HG02885 (cell line): Measurements from ENCODE around the gene TNP1.

Experiments used
- ATAC-seq: cut with Tn5 transposase; IDR thresholded peaks from one replicate; pipeline ENCODE4 v1.9.1; 2021; ENCODE audit warnings: mild to moderate bottlenecking; ENCODE audit not compliant: unreplicated experiment, poor library complexity

Gene TNP1

DNA sequence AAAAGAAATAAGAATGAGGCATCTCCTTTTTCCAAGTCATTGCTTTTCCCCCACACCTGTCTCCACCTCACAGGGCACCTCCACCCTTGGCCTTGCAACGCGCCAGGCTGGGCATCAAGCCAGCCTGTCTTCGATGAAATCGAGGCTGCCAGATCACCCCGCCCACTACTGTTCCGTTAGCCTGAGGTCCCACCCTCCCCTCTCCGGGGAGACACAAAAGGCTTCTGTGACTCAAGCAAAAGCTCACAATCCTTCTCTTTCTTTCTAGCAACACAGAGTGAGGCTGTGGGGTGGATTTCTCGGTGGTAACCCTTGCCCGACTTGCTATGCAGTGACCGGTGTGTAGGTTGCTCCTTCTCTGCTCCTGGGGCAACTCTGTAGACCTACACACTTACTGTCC is 9.9 kb downstream of the TNP1 start:
- ATAC-seq = no peak

DNA sequence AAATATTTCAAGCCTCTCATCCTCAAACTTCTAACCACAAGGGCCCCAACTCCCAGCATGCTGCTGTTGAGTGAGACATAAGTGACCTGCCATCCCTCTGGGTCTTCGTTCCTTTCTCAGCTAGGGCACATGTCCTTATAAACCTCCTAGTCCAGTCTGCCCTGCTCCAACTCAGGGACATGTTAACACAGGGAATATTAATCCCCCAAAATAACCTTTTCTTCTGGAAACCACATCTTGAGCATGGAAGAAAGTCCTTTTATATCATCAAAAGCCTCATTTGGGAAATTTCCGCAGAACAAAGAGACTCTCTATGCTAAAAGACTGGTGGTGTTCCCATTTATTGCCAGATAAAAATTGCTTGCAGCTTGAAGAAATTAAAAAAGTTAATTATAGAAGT is 14.4 kb downstream of the TNP1 start:
- no peak for ATAC-seq

DNA sequence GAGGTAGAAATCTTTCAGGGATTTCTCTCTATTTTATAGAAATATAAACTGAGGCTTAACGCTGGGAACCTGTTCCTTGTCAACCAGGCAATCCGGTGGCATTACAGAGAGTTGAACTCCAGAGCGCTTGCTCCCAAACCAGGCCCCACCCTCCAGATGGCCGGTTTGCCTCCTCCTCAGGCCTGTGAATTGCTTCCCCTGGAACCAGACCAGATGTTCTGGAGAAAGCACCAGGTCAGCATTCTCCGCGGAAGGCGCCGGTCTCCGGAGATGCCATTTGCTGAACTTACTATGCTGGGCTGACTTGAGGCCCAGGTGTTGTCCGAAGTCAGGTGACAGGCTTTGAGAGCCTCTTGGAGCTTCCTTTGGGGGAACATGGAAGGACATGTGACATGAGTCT is 17.2 kb downstream of the TNP1 start:
- no peak for ATAC-seq

DNA sequence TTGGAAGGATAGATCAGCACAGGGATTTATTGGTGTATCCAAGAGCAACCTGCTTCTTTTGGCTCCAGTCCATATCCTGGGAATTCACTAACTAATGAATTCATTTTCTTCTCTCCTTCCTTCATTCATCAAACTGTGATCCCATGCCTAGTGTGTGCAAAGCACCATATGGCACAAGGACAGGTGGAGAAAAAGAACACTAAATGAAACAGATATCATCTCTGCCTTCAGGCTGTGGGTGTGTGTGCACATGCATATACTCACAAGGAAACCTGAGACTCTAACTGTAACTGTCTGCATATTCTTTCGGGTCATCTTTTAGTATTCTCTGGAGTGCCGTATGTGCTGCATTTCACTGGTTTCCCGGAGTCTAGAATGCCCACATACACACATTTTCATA is 20.2 kb downstream of the TNP1 start:
- ATAC-seq = no peak

DNA sequence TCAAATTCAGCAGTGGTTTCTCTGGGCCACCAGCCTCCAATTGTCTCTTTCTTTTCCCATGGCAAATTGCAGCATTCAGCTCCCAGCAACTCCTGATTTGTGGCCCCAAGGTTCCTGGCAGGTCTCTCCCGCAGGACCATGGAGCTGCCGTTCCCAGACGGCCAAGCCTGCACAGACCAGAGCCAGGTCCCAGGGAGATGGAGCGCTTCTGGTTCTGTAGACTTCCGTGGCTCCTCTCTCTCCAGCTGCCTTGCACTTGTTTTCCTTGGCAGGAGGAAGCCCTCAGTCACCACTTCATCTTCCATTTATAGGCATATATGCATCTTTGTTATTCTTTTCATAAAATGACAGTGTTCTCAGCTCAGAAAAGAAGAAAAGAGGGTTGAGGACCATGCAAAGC is 21.7 kb downstream of the TNP1 start:
- no peak for ATAC-seq

DNA sequence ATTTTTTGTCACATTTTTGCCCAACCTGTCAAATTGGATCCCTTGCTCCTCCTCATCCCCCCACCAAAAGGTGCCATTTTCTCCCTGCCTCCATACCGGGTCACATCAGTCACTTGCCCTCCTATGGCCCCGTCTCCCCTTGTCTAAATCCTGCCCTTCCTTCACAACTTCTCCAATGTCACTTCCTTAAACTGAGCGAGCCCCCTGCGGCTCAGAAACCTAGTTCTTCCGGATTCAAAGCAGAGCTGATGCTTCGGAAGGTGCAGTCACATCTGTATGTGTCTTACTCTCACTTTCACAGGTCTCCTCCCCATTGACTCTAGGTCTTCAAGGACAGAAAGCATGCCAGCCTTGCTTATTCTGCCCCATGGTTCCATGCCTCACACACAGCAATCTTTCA is 22.1 kb downstream of the TNP1 start:
- ATAC-seq = no peak

DNA sequence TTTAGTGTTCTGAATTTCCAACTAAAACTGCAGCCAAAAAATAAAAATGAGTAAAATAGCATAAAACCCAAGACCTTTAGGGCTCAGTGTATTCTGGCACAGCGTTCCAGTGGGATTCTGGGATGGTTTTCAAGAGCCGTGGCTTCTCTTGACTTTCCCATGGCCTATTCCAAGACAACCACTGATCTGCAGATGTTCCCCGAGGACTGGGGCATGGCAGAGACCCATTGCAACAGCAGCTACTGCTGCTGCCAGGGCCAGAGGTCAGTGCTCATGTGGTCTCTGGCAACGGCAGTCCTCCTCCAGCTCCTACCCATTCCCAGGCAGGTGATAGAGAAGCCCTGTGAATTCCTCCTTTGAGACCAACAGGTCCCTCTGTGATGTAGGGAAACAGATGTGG is 26.8 kb downstream of the TNP1 start:
- ATAC-seq = no peak

DNA sequence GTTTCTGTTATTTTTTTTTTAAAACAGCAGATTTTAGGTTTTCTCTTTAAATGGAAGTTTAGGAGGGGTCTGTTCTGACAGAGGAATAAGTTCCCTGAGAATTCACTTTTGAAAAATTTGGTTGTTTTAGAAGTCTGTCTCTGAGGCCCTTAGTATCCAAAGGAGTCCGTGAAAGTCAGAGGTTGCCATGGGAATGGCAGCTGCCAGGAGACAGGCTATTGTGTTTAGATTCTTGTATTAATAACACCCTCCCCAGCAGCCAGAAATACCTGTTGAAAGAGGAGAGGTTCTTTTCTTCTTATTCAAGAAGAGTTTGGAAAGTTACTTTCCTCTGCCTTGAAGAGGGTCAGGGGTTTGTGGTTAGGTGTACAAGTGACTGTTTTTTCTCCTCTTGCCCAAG is 29.5 kb downstream of the TNP1 start:
- no peak for ATAC-seq

DNA sequence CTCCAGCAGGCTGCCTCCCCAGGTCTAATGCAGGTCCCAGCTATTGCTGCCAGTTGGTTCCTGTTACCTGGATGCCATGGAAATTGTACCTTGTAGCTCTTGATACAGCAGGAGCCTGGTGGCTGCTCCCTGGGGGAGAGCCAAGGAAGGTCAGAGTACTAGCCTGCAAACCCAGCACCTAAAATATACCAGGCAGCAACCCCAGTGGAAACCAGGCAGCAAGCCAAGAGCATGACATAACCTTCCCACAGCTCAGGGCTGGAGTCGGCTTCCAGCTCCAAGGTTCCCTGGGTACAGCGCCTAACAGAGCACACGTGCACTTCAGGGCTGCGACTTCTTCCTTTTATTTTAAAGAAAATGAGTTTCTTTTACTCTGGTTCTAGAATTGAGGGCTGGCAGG is 30.3 kb downstream of the TNP1 start:
- ATAC-seq = no peak

DNA sequence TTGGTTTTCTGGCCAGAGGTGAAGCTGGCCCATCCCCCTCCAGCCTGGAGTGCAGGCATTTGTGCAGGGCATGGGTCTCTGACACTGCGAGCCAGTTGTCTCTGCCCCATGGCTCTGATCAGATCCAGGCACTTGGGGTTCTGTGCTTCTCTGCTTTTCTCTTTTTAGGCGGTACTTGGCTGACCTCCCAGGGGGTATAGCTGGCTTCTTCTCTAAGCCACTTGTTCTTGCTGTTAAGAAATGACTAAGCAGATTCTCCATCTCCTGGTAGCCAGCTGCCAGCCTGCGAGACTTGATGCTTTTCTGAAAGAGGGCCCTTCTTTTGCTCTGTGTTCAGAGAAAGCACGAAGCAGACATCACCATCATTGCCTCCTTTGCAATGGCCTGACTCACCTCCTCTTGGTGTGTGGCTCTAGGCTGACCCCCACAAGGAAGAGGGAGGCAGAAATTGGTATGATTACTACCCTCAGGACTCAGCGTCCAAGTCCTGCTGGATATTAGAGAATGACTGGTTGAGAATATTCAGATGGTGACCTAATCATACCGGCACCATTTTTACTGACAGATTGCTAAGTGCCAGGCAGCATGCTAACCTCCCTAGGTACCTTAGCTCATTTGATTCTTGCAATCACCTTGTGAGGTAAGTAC is 32.7 kb downstream of the TNP1 start:
- no peak for ATAC-seq

DNA sequence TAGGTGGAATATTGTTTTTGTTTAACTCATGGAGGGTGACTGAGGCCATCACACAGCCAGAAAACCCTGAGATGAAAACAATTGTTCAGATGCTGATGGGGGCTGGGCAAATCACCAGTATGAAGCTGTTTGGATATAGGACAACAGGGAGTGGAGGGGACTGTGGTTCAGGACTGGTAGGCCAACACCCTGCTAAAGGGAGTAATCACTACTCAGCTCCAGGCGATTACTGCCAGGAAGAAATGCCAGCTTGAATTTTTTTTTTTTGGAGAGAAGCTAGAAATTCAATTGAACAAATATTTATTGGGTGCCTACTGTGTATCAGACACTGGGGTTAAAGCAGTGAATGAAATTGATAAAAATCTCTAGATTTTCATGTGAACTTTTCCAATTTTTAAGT is 37.4 kb downstream of the TNP1 start:
- ATAC-seq = no peak

DNA sequence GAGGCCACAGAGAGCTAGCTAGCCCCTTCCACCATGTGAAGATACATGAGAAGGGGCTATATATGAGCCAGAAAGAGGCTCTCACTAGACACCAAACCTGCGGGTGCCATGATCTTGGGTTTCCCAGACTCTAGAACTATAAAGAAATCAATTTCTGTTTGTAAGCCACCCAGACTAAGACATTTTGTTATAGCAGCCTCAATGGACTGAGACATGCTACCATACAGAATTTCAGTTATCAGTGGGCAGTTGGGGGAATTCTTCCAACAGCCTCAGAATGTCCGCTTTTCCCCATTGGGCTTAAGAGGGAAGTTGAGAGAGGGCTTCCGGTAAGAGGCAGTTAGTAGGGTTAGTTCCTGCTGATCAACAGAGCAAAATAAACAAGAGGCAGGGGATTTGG is 39.2 kb downstream of the TNP1 start:
- ATAC-seq = no peak

DNA sequence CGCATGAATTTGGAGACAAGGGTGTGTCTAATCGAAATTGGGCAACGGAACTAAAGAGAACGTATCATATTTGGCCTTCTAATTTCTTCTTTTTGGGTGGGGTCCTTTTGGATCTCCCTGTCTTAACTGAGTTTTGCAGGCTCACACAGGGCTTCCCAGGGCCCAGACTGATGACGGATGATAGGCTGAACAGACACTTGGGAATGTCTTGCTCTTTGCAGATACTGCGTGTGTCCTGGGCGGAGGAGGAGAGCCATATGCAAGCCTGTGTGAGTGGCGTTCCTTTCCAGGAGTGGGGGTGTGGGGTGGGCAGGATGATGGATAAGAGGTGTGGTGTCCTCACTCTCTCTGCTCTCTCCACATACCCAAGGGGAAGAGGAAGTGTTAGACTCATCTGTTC is 40.1 kb downstream of the TNP1 start:
- no peak for ATAC-seq

DNA sequence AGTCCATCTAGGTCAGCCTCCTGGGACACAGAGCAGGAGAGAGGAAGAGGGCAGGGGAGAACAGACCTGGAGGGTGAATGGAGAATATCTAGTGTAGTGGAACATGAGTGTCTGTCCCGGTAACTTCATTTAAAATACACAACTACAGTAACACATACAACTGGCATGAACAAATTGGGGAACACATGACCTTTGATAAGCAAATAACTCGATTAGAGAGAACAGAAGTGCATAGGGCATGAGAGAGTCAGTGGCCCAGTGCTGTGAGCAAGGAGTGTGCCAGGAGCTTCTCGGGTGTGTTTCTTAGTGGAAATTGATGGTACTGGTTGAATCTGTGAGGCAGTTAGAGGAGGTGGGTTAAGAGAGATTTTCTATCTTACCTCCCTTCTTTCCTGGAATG is 40.8 kb downstream of the TNP1 start:
- no peak for ATAC-seq

DNA sequence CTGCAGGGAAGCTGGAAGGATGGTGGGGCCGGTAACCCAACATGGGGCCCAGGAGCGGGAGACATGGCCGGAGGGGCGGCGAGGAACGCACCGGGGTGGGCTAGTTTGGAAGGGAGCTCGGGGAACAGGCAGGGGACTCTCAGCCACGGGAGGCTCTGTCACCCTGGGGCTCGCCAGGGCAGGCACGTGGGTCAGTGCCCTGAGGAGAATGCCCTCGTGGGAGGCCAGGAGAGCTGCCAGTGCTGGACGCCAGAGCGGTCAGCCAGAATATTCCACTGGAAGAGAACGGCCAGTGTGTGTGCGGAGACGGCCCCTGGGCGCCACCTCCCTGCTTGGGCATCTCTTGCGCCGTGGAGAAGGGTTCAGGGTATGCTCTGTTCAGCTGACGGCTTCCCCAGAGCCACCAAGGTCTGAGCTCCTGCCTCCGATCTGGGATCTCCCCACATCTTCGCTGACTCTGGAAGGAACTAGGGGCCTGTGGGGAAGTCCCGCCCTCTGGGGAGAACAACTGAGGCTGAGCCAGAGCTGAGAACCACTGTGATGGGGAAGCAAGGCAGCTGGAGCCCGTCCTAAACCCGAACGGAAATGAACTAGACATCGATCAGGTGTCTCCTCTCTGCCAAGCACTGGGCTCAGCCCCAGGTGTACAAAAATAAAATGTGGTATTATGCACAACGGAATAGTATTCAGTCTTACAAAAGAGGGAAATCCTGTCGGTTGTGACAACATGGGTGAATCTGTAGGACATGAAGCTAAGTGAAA is 49.3 kb downstream of the TNP1 start:
- ATAC-seq = no peak
